ENCODE measurements around the gene HMGCS2.

DNA sequence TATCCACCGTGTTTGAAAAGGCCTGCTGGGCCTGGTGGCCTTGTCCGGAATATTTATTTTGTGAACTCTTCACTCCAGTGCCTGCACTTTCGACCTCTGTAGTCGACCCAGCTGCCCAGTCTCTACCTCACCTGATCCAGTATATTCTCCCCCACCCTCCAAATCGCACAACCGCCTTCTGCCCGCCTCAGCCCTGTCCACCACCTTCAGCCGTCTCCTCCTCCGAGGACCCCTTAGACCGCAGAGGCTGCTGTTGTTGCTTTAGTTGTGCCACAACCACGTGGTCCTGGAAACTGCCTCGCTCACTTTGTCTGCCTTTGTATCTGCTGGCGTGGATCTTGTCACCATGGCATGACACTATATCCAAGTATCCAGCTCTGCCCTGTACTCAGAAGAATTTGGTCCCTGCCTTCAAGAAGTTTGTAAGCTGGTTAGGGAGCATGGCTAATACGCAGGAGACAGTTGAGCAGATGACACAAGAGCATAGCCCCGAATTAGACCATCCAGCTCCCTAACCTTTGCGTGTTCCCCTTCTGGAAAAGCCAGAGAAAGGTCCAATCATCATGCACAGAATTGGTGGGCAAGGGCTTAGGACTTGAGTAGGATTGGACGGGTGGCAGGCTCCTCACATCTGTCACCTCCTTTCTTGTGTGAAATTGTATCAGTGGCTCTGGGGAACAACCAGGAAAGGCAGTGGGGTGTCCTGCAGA, 55.5 kb downstream of the HMGCS2 start:
- TF ChIP-seq EP300 (IDR thresholded peaks at IDR 0.05) (no peak), POLR2A (IDR thresholded peaks at IDR 0.05) (no peak)
- TF ChIP-seq, protein P1, sequence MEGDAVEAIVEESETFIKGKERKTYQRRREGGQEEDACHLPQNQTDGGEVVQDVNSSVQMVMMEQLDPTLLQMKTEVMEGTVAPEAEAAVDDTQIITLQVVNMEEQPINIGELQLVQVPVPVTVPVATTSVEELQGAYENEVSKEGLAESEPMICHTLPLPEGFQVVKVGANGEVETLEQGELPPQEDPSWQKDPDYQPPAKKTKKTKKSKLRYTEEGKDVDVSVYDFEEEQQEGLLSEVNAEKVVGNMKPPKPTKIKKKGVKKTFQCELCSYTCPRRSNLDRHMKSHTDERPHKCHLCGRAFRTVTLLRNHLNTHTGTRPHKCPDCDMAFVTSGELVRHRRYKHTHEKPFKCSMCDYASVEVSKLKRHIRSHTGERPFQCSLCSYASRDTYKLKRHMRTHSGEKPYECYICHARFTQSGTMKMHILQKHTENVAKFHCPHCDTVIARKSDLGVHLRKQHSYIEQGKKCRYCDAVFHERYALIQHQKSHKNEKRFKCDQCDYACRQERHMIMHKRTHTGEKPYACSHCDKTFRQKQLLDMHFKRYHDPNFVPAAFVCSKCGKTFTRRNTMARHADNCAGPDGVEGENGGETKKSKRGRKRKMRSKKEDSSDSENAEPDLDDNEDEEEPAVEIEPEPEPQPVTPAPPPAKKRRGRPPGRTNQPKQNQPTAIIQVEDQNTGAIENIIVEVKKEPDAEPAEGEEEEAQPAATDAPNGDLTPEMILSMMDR (IDR thresholded peaks at IDR 0.05) = no peak

Data from upper lobe of left lung (tissue), 4 donors.